GM23338 (cell line): ENCODE measurements around the gene RRAS. TPM values are rescaled to one million over a fixed set of nuclear protein-coding genes. Genes with fewer than 3 reads are reported as not detected.

ENCODE experiments used
- CTCF ChIP-seq, 2 experiments: fragments of 200-600 bp in 1 of 2; sonication (generic) in 1 of 2; conservative IDR thresholded peaks; 2 replicates each; pipeline versions ENCODE4 v1.5.1 to v1.6.1; 2016 to 2017; ENCODE audit warnings: antibody characterized with exemption in 2 of 2, low read depth in 2 of 2, mild to moderate bottlenecking in 2 of 2, moderate library complexity in 1 of 2
- ETS1 ChIP-seq: IDR thresholded peaks from 2 replicates; pipeline ENCODE4 v1.6.1; 2016; ENCODE audit warnings: antibody characterized with exemption
- EZH2 ChIP-seq: fragments of 200-600 bp; sonication (generic); IDR thresholded peaks from one replicate; pipeline ENCODE4 v1.8.0; 2017; ENCODE audit warnings: antibody characterized with exemption, mild to moderate bottlenecking, low read depth; ENCODE audit not compliant: unreplicated experiment
- JUNB ChIP-seq: IDR thresholded peaks from one replicate; pipeline ENCODE4 v1.6.1; 2016; ENCODE audit warnings: antibody characterized with exemption; ENCODE audit not compliant: unreplicated experiment
- REST ChIP-seq: IDR thresholded peaks from one replicate; pipeline ENCODE4 v1.6.1; 2018; ENCODE audit warnings: antibody characterized with exemption; ENCODE audit not compliant: unreplicated experiment
- STAT1 ChIP-seq: IDR thresholded peaks from one replicate; pipeline ENCODE4 v1.6.1; 2016; ENCODE audit warnings: antibody characterized with exemption; ENCODE audit not compliant: unreplicated experiment
- microRNA-seq: library from miRNA; unstranded; fragments of <30 nt; microRNA quantifications from one replicate; pipeline ENCODE4, GENCODE V29; 2017
- polyA plus RNA-seq: library from polyadenylated mRNA; unstranded; fragments of >200 nt; fragmentation: Nextera tagmentation; extraction: Ambion mirVana; gene quantifications from 2 replicates; pipeline ENCODE4 v1.2.1, GENCODE V29; 2016
- small RNA-seq: library from RNA; depleted of rRNA; stranded (forward); fragments of <200 nt; gene quantifications from one replicate; pipeline ENCODE3, GENCODE V24; 2014; ENCODE audit warnings: low replicate concordance
- total RNA-seq: library from RNA; depleted of rRNA; stranded (reverse); fragments of >200 nt; shearing (Covaris generic); gene quantifications from 2 replicates; pipeline ENCODE4 v1.2.3, GENCODE V29; 2014; rRNA removed

RRAS gene
- total and polyA plus RNA-seq, 2 experiments from 2014 or later: 9.3 to 30.0 TPM

GRCh38 chr19:49587227-49587626, 52.7 kb downstream of the RRAS start (continued):
- no peak for TF ChIP-seq STAT1
- TF ChIP-seq JUNB: no peak
- no peak for TF ChIP-seq CTCF (conservative IDR thresholded peaks at IDR 0.05; ENCODE audit: low read depth in 2 of 2)
- no peak for TF ChIP-seq ETS1
- TF ChIP-seq REST: no peak
- no peak for TF ChIP-seq EZH2

Small RNA genes lying within 50 kb of the gene (microRNA-seq; reads per million reads assigned to microRNA genes)
- gene MIR5088: not detected

Small RNA genes lying within 50 kb of the gene (small RNA-seq; reads per million reads assigned to genes)
- gene MIR5088: not detected

Other genes with a start within 250 kb of the RRAS start
- not detected in 2 replicates for gene PTH2, start 216.7 kb downstream of the RRAS start, total RNA-seq
- 1.3 and 1.6 TPM in 2 replicates for gene PTH2, start 216.7 kb downstream of the RRAS start, polyA plus RNA-seq
- gene GFY, start 214.8 kb downstream of the RRAS start, total RNA-seq: not detected in 2 replicates
- gene GFY, start 214.8 kb downstream of the RRAS start, polyA plus RNA-seq: 1.2 and 1.7 TPM in 2 replicates
- 0.90 and 1.6 TPM in 2 replicates for gene SLC17A7, start 198.6 kb downstream of the RRAS start, total RNA-seq
- gene SLC17A7, start 198.6 kb downstream of the RRAS start, polyA plus RNA-seq: 1.5 TPM in 2 replicates
- gene PIH1D1, start 188.3 kb downstream of the RRAS start, total RNA-seq: 147 and 164 TPM in 2 replicates
- gene PIH1D1, start 188.3 kb downstream of the RRAS start, polyA plus RNA-seq: 93.6 and 103 TPM in 2 replicates
- gene ALDH16A1, start 186.9 kb downstream of the RRAS start, total RNA-seq: 57.3 and 62.3 TPM in 2 replicates
- gene ALDH16A1, start 186.9 kb downstream of the RRAS start, polyA plus RNA-seq: 16.8 and 20.0 TPM in 2 replicates
- gene FLT3LG, start 165.9 kb downstream of the RRAS start, total RNA-seq: 0.49 TPM in 1 of 2 replicates, not detected in the other
- 1.8 and 3.3 TPM in 2 replicates for gene FLT3LG, start 165.9 kb downstream of the RRAS start, polyA plus RNA-seq
- gene RPL13A, start 152.5 kb downstream of the RRAS start, total RNA-seq: 2,007 and 2,412 TPM in 2 replicates
- 2,105 and 2,261 TPM in 2 replicates for gene RPL13A, start 152.5 kb downstream of the RRAS start, polyA plus RNA-seq
- 4,006 and 4,643 TPM in 2 replicates for gene RPS11, start 143.7 kb downstream of the RRAS start, total RNA-seq
- 2,646 and 2,793 TPM in 2 replicates for gene RPS11, start 143.7 kb downstream of the RRAS start, polyA plus RNA-seq
- 23.5 and 41.7 TPM in 2 replicates for gene FCGRT, start 127.5 kb downstream of the RRAS start, total RNA-seq
- 62.3 and 66.8 TPM in 2 replicates for gene FCGRT, start 127.5 kb downstream of the RRAS start, polyA plus RNA-seq
- 44.0 and 54.8 TPM in 2 replicates for gene RCN3, start 112.1 kb downstream of the RRAS start, total RNA-seq
- gene RCN3, start 112.1 kb downstream of the RRAS start, polyA plus RNA-seq: 40.2 and 45.8 TPM in 2 replicates
- gene NOSIP, start 59.6 kb downstream of the RRAS start, total RNA-seq: 88.5 and 89.8 TPM in 2 replicates
- 141 and 143 TPM in 2 replicates for gene NOSIP, start 59.6 kb downstream of the RRAS start, polyA plus RNA-seq
- gene PRRG2, start 58.8 kb downstream of the RRAS start, total RNA-seq: 3.8 and 10.5 TPM in 2 replicates
- 2.0 and 2.3 TPM in 2 replicates for gene PRRG2, start 58.8 kb downstream of the RRAS start, polyA plus RNA-seq
- gene PRR12, start 49.0 kb downstream of the RRAS start, total RNA-seq: 32.1 and 41.6 TPM in 2 replicates
- gene PRR12, start 49.0 kb downstream of the RRAS start, polyA plus RNA-seq: 8.6 and 10.3 TPM in 2 replicates
- gene SCAF1, start 2.1 kb upstream of the RRAS start, total RNA-seq: 47.0 and 53.7 TPM in 2 replicates
- gene SCAF1, start 2.1 kb upstream of the RRAS start, polyA plus RNA-seq: 19.7 and 20.2 TPM in 2 replicates
- 89.3 and 164 TPM in 2 replicates for gene IRF3, start 25.7 kb upstream of the RRAS start, total RNA-seq
- gene IRF3, start 25.7 kb upstream of the RRAS start, polyA plus RNA-seq: 57.4 and 72.4 TPM in 2 replicates
- gene BCL2L12, start 25.8 kb upstream of the RRAS start, total RNA-seq: 30.6 and 61.3 TPM in 2 replicates
- 102 and 114 TPM in 2 replicates for gene BCL2L12, start 25.8 kb upstream of the RRAS start, polyA plus RNA-seq
- gene PRMT1, start 37.1 kb upstream of the RRAS start, total RNA-seq: 700 and 762 TPM in 2 replicates
- 587 and 590 TPM in 2 replicates for gene PRMT1, start 37.1 kb upstream of the RRAS start, polyA plus RNA-seq
- gene ADM5, start 49.5 kb upstream of the RRAS start, total RNA-seq: 3.1 and 5.7 TPM in 2 replicates
- gene ADM5, start 49.5 kb upstream of the RRAS start, polyA plus RNA-seq: 2.6 and 2.8 TPM in 2 replicates
- 46.8 and 63.4 TPM in 2 replicates for gene CPT1C, start 51.0 kb upstream of the RRAS start, total RNA-seq
- 77.3 and 79.3 TPM in 2 replicates for gene CPT1C, start 51.0 kb upstream of the RRAS start, polyA plus RNA-seq
- gene TSKS, start 123.2 kb upstream of the RRAS start, total RNA-seq: not detected in 2 replicates
- 0.82 and 0.99 TPM in 2 replicates for gene TSKS, start 123.2 kb upstream of the RRAS start, polyA plus RNA-seq
- 110 and 129 TPM in 2 replicates for gene AP2A1, start 126.9 kb upstream of the RRAS start, total RNA-seq
- 34.1 and 37.2 TPM in 2 replicates for gene AP2A1, start 126.9 kb upstream of the RRAS start, polyA plus RNA-seq
- 25.7 and 34.8 TPM in 2 replicates for gene FUZ, start 173.1 kb upstream of the RRAS start, total RNA-seq
- gene FUZ, start 173.1 kb upstream of the RRAS start, polyA plus RNA-seq: 24.3 TPM in 2 replicates
- gene MED25, start 178.1 kb upstream of the RRAS start, total RNA-seq: 47.1 and 58.6 TPM in 2 replicates
- gene MED25, start 178.1 kb upstream of the RRAS start, polyA plus RNA-seq: 45.6 and 46.4 TPM in 2 replicates
- gene PTOV1, start 211.0 kb upstream of the RRAS start, total RNA-seq: 194 and 209 TPM in 2 replicates
- gene PTOV1, start 211.0 kb upstream of the RRAS start, polyA plus RNA-seq: 188 and 225 TPM in 2 replicates
- 81.4 and 99.6 TPM in 2 replicates for gene PNKP, start 227.4 kb upstream of the RRAS start, total RNA-seq
- 109 and 112 TPM in 2 replicates for gene PNKP, start 227.4 kb upstream of the RRAS start, polyA plus RNA-seq
- 15.7 and 21.5 TPM in 2 replicates for gene AKT1S1, start 237.2 kb upstream of the RRAS start, total RNA-seq
- gene AKT1S1, start 237.2 kb upstream of the RRAS start, polyA plus RNA-seq: 28.0 and 28.6 TPM in 2 replicates
- gene TBC1D17, start 237.6 kb upstream of the RRAS start, total RNA-seq: 12.1 and 19.3 TPM in 2 replicates
- 39.5 and 43.1 TPM in 2 replicates for gene TBC1D17, start 237.6 kb upstream of the RRAS start, polyA plus RNA-seq